NCI-H69 (cell line): ENCODE results near the gene GIGYF1.
A peak's percentile ranks its signal among the peaks of the same experiment; 100 is the strongest.
"Not testable (repeated sequence)": the region's sequence is repeated elsewhere in the genome, so short reads cannot be mapped to it uniquely, and the experiment has no call there.

ENCODE experiments used
- DNase-seq: peaks from one replicate; lab custom pipeline; 2025; lab: John Stamatoyannopoulos, UW

GIGYF1 gene

DNA sequence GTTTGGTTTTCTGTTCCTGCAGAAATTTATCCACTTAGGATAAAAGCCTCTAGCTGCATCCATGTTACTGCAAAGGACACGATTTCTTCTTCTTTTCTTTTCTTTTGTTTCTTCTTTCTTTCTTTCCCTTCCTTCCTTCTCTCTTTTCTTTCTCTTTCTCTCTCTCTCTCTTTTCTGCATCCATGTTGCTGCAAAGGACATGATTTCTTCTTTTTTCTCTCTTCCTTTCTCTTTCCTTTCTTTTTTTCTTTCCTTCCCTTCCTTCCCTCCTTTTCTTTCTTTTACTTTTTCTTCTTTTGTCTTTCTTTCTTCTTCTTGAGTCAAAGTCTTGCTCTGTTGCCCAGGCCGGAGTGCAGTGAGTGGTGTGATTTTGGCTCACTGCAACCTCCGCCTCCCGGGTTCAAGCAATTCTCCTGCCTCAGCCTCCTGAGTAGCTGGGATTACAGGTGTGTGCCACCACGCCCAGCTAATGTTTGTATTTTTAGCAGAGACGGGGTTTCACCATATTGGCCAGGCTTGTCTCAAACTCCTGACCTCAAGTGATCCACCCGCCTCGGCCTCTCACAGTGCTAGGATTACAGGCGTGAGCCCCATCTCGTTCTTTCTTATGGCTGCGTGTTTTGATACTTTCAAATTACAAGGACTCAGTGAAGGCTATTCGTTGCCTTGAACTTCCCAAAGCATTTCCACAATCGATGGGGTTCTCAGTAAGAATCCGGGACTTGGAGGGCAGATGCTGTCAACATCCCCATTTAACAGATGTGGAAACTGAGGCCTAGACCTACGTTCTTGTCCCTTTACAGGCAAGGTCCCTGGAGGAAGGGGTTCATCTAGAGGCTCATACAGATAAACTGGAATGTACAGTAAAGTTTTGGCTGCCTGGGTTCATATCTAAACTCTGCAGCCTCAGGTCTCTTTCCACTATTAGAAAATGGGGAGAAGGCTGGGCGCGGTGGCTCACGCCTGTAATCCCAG is 22.4 kb downstream of the GIGYF1 start:
- no peak for DNase-seq

DNA sequence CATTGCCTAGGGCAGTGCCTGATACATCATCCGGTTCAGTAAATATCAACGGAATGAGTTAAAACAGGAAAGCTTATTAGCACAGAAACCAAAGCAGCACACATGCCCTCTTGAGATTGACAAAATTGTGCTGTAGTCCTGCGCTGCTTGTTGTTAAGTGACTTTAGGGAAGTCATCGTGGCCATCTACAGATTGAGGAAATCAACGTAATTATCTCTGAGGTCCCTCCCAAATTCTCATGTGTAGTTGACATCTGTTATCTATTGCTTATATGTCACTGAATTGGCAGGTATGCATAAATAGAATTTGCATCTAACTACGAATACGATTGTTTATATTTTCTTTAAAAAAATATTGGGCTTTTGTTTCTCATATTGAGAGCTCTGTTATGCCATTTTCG is 24.0 kb downstream of the GIGYF1 start:
- no peak for DNase-seq

GRCh38 chr7:100669106-100669505 is 24.9 kb downstream of the GIGYF1 start:
- not testable (repeated sequence) for DNase-seq

- DNase-seq = no peak
Observed at GRCh38 chr7:100668069-100668449, 26.0 kb downstream of the GIGYF1 start.

GRCh38 chr7:100667331-100668068 is 26.6 kb downstream of the GIGYF1 start:
- DNase-seq = no peak

DNA sequence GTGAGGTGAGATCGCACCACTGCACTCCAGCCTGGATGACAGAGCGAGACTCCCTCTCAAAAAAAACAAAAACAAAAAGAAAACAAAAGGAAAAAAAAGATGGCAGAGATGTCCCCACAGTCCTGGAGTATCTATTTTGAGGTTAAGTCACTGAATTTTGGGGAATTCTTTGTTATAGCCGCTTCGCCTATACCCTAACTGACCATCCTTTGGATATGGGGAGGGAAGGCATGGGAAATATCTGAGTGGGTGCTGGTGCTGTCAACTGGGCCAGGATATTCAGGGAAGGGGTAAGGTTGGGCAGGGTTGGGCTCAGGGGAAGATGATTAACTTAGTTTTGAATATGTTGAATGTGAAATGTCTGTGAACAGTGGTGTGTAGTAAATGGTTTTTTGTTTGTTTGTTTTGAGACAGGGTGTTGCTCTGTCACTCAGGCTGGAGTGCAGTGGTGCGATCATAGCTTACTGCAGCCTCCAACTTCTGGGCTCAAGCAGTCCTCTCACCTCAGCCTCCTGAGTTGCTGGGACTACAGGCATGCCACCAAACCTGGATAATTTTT is 28.8 kb downstream of the GIGYF1 start:
- DNase-seq = no peak

- peak; percentile 19 for DNase-seq
Observed at GRCh38 chr7:100662194-100662776, 31.8 kb downstream of the GIGYF1 start.

DNA sequence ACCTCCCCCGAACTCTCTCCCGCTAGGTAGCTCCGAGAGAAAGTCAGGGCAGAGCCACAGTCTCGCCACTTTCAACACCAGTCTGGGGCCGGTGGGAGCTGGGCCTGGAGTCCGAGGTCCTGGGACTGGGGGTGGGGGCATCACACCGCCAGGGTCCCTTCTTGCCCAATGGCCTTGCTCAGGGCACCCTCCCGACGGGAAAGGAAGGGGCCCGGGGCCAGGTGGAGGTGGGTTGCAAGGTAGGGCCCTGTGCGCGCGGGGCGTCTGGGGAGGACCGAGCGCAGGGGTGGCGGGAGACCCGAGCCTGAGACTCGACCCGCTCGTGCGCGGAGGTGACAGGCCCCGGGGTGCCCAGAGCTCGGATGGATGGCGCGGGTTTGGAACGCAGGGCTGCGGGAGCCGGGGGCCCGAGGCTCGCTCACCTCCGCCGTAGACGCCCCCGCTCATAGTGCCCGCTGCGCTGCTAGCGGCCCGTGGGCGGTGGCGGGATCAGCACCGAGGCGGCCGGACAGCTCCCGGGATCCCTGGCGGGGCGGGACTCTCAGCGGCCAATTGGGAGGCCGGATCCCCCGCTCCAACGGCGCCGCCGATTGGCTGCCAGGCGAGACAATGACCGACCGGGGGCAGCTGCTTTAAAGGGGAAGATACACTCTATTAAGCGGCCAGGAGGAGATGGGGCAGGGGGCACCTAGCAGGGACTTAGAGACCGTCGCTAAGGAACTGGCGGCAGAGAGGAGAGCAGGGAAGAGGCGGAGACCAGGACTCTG is 38.0 kb downstream of the GIGYF1 start, which contains the start of gene ACTL6B:
Gene ACTL6B (minus strand): TSS at position 541 of the 767 bp plus-strand sequence. CDS start 94 bp downstream, at position 447.
- DNase-seq = peak; percentile 94

DNA sequence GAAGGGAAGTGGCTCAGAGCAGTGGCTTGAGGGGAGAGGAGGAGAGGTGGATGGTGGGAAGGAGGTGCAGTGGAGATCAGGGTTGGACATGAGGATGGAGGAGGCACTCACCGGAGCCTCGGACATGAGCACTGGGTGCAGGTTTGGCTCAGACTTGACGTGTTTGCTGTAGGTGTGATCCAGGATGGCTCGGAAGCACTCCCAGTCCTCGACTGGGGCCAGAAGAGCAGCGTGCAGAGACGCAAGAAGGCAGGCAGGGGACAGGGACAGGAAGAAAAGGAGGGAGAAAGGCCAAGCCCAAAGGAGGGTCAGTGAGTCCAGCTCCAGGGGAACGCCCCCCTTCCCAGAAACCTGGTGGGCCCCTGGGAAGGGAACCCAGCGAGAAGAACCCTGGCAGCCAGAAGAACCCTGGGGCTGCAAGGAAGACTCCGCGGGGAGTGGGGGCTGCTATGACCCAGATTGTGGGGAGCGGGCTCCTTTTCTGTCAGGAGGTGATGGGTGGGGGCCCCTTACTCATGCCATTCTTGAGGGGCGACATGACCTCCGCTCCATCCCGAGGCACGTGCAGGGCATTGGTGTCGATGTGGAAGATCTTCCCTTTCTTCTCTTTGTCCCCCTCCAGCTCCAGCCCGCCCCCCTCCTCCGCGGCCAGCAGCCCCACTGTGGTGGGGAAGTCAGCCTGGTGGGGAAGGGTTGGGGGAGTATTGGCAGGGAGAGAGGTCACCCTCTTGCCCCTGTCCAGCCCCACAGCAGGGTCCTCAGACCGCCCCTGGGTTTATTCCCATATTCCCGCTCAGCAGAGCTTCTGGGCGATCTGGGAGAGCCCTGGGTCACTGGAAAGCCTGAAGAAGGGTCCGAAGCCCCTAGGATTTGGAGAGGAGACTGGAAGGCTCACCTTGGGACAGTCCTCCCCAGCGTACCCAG is 38.9 kb downstream of the GIGYF1 start:
- DNase-seq = no peak

GRCh38 chr7:100649826-100650565 is 44.1 kb downstream of the GIGYF1 start:
- no peak for DNase-seq

GRCh38 chr7:100642534-100642907 is 51.5 kb downstream of the GIGYF1 start:
- no peak for DNase-seq

DNA sequence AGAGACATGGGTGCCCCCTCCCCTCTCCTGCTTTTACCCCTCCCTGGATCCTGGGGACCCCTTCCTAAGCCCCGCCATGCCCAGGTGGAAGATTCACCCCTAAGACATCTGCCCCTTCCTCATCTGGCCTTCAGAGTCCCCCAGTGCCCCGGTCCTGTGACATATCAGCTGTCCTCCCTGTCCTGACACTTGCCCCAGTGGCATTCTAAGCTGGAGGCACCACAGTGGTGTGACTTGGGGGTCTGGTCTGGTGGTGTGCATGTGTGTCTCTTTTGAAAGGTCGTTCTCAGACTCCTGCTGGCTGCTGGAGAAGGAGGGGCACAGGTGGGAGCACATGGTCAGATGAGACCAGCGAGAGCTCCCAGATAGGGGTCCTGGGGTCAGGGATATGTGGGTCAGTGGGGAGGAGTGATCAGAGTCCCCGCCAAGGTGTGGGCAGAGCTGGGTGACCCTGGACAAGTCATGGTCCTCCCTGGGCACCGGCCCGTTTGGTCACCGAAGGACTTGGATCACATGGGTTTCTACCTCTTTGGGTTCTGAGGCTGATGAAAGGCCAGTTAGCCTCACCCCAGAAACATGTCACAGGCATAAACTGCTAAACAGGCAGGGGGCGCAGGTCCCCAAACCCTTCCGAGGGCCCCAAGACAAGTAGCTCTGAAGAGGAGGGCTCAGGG is 52.1 kb downstream of the GIGYF1 start:
- DNase-seq = no peak

DNA sequence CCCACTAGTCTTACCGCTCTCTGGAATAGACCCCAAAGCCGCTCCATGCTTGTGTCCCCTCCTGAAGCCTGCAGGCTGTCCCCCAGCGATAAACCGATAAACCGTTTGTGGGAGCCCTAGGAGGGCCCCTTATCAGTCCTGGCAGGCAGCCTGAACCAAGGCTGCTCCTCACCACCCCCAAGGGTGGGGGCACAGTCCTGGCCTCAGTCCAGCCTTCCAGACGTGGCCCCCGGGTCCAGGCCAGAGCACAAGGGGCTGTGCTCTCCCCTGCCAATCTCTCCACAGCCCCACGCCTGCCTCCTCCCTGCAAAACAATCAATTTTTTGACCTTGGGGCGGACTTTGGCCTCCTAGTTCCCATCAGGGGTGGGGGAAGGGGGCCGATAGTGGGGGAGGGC is 52.6 kb downstream of the GIGYF1 start, which contains the start of gene TFR2:
Gene TFR2 (minus strand): TSS at position 90 of the 397 bp plus-strand sequence. CDS start 43 bp downstream, at position 47.
- no peak for DNase-seq

- DNase-seq = no peak
Observed at GRCh38 chr7:100640517-100641440, 53.3 kb downstream of the GIGYF1 start.

DNA sequence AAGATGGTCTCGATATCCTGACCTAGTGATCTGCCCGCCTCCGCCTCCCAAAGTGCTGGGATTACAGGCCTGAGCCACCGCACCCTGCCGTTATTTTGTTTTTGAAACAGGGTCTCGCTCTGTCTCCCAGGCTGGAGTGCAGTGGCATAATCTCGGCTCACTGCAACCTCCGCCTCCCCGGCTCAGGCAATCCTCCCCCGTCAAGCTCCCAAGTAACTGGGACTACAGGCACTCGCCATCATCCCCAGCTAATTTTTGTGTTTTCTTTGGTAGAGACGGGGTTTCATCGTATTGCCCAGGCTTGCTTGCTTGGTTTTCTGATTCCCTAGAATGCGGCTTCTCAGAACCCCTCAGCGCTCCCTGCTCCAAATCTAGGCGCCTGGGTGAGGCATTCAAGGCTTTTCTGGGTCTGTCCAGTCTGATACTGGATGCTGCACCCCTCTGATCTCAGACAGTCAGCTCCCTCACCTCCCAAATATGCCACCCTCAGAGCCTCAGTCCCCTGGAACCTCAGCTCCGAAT is 54.0 kb downstream of the GIGYF1 start:
- DNase-seq = no peak

- DNase-seq = peak; percentile 73
Observed at GRCh38 chr7:100632951-100633717, 60.9 kb downstream of the GIGYF1 start.

DNA sequence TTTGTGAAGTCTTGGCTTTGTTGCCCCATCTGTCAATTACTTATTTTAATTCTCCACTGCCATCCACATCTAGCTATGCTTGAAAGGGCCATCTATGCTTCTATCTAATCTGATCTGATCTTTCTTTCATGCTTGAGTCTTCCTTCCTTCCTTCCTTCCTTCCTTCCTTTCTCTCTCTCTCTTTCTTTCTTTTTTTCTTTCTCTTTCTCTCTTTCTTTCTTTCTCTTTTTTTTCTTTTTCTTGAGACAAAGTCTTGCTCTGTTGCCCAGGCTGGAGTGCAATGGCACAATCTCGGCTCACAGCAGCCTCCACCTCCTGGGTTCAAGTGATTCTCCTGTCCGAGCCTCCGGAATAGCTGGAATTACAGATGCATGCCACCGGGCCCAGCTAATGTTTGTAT is 64.0 kb downstream of the GIGYF1 start:
- DNase-seq = no peak
